Measurements from ENCODE around the gene RNASE4.

DNA sequence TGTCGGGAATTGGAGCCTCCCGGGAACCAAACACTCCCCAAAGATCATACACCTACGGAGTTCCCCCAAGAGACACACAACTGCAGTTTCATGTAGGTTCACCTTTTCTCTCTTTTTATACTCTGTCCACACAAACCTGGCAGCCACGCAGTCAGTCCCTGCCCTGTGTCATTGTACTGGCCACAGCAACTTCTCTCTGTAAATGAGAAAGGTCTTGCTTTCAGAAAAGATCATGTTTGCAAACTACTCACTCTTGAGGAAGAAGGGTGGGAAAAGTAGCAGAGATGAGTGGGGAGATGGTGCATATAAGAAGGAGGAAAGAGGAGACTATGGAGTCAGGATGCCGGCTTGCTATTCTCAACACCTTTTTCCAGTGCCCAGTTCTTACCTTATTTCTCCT lies 14.6 kb downstream of the RNASE4 start:
- TF ChIP-seq, protein P1, sequence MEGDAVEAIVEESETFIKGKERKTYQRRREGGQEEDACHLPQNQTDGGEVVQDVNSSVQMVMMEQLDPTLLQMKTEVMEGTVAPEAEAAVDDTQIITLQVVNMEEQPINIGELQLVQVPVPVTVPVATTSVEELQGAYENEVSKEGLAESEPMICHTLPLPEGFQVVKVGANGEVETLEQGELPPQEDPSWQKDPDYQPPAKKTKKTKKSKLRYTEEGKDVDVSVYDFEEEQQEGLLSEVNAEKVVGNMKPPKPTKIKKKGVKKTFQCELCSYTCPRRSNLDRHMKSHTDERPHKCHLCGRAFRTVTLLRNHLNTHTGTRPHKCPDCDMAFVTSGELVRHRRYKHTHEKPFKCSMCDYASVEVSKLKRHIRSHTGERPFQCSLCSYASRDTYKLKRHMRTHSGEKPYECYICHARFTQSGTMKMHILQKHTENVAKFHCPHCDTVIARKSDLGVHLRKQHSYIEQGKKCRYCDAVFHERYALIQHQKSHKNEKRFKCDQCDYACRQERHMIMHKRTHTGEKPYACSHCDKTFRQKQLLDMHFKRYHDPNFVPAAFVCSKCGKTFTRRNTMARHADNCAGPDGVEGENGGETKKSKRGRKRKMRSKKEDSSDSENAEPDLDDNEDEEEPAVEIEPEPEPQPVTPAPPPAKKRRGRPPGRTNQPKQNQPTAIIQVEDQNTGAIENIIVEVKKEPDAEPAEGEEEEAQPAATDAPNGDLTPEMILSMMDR (conservative IDR thresholded peaks at IDR 0.05; ENCODE audit: low read length) = no peak
- no peak for TF ChIP-seq EZH2phosphoT487 (IDR thresholded peaks at IDR 0.05; ENCODE audit: borderline replicate concordance)
